Smooth muscle cell (in vitro differentiated cells): ENCODE measurements around the gene DLST. TPM values are rescaled to one million over a fixed set of nuclear protein-coding genes. Genes with fewer than 3 reads are reported as not detected.

ENCODE experiments used
- DNase-seq: peaks from one replicate; lab custom pipeline; 2025; ENCODE audit not compliant: unreplicated experiment; lab: John Stamatoyannopoulos, UW
- H2AFZ ChIP-seq: fragments of 200-600 bp; sonication (generic); 2 replicates; pipeline ENCODE4 v1.6.0; 2016; ENCODE audit warnings: antibody characterized with exemption, low read depth, mild to moderate bottlenecking
- H3F3A ChIP-seq: fragments of 200-600 bp; sonication (generic); 2 replicates; pipeline ENCODE4 v1.6.0; 2017; ENCODE audit warnings: antibody characterized with exemption, low read depth
- H3K27ac ChIP-seq: fragments of 200-600 bp; sonication (generic); 2 replicates; pipeline ENCODE4 v1.5.1; 2016; ENCODE audit warnings: low read depth, mild to moderate bottlenecking
- H3K27me3 ChIP-seq: fragments of 200-600 bp; sonication (generic); 2 replicates; pipeline ENCODE4 v1.6.1; 2016; ENCODE audit warnings: low read depth, mild to moderate bottlenecking
- H3K36me3 ChIP-seq: fragments of 200-600 bp; sonication (generic); 2 replicates; pipeline ENCODE4 v1.5.1; 2016; ENCODE audit warnings: low read depth
- H3K4me1 ChIP-seq: fragments of 200-600 bp; sonication (generic); 2 replicates; pipeline ENCODE4 v1.5.1; 2016; ENCODE audit warnings: low read depth
- H3K4me2 ChIP-seq: fragments of 200-600 bp; sonication (generic); 2 replicates; pipeline ENCODE4 v1.6.0; 2016; ENCODE audit warnings: mild to moderate bottlenecking
- H3K4me3 ChIP-seq: fragments of 200-600 bp; sonication (generic); 2 replicates; pipeline ENCODE4 v1.5.1; 2016; ENCODE audit warnings: mild to moderate bottlenecking
- H3K79me2 ChIP-seq: fragments of 200-600 bp; sonication (generic); 2 replicates; pipeline ENCODE4 v1.6.0; 2016; ENCODE audit warnings: low read depth, mild to moderate bottlenecking
- H3K9ac ChIP-seq: fragments of 200-600 bp; sonication (generic); 2 replicates; pipeline ENCODE4 v1.6.0; 2016; ENCODE audit warnings: low read depth
- H3K9me3 ChIP-seq: fragments of 200-600 bp; sonication (generic); replicated peaks from 2 replicates; pipeline ENCODE4 v1.5.1; 2016; ENCODE audit warnings: low read depth
- H4K20me1 ChIP-seq: fragments of 200-600 bp; sonication (generic); 2 replicates; pipeline ENCODE4 v1.6.0; 2016; ENCODE audit warnings: low read depth
- WGBS: methylation state at CpG from one replicate; pipeline ENCODE4 v1.1.7; 2016; ENCODE audit warnings: low lambda C conversion rate; 5-methylcytosine and 5-hydroxymethylcytosine counted together
- polyA plus RNA-seq: library from polyadenylated mRNA; unstranded; fragments of >200 nt; fragmentation: Nextera tagmentation; extraction: Ambion mirVana; gene quantifications from 2 replicates; pipeline ENCODE4 v1.2.1, GENCODE V29; 2016
- total RNA-seq: library from RNA; depleted of rRNA; stranded (reverse); fragments of >200 nt; gene quantifications from 2 replicates; pipeline ENCODE4 v1.2.3, GENCODE V29; 2014
- TF ChIP-seq, protein P1 (sequence below): fragments of 200-600 bp; sonication (generic); IDR thresholded peaks from 2 replicates; pipeline ENCODE4 v1.5.1; 2017; ENCODE audit warnings: borderline replicate concordance, mild to moderate bottlenecking, antibody characterized with exemption; ENCODE audit not compliant: insufficient read depth, poor library complexity, severe bottlenecking

DLST gene
- total and polyA plus RNA-seq, 2 experiments from 2014 or later: 4.9 to 46.9 TPM

DNA sequence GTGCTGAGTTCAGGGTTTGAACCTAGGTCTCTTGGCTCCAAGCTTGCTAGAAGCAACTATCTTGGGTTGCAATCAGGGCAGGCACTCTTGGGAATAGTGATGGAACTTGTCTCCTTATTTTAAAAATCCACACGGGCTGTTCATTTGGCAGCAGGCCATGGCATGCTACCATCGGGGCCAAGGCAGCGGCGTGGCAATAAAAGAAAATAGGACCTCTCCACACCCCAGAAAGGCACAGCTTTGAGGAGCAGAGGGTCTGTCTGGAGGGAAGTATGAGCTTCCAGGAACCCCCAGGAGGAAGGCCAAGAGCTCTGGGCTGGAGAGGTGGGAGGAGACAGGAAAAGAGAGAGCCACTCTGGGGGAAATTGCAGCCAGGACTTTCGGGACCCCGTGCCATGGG is 26.0 kb downstream of the DLST start:
- 95% methylated on average over 6 of the region's 6 CpGs for WGBS
- H3K27me3 ChIP-seq: no peaks in the 10 kb centered on the region
- H3K27ac ChIP-seq: no peak overlapping the region
- H2AFZ ChIP-seq: no peak overlapping the region
- H3K36me3 ChIP-seq: no peaks in the 10 kb centered on the region
- H3K79me2 ChIP-seq: no peaks in the 10 kb centered on the region
- DNase-seq: no peak
- H4K20me1 ChIP-seq: peaks cover 8% of the 10 kb centered on the region
- TF ChIP-seq, protein P1, sequence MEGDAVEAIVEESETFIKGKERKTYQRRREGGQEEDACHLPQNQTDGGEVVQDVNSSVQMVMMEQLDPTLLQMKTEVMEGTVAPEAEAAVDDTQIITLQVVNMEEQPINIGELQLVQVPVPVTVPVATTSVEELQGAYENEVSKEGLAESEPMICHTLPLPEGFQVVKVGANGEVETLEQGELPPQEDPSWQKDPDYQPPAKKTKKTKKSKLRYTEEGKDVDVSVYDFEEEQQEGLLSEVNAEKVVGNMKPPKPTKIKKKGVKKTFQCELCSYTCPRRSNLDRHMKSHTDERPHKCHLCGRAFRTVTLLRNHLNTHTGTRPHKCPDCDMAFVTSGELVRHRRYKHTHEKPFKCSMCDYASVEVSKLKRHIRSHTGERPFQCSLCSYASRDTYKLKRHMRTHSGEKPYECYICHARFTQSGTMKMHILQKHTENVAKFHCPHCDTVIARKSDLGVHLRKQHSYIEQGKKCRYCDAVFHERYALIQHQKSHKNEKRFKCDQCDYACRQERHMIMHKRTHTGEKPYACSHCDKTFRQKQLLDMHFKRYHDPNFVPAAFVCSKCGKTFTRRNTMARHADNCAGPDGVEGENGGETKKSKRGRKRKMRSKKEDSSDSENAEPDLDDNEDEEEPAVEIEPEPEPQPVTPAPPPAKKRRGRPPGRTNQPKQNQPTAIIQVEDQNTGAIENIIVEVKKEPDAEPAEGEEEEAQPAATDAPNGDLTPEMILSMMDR: no peak
- no peaks in the 10 kb centered on the region for H3K9me3 ChIP-seq
- H3K4me3 ChIP-seq: no peak overlapping the region
- peaks cover 9% of the 10 kb centered on the region for H3F3A ChIP-seq
- H3K4me1 ChIP-seq: no peaks in the 10 kb centered on the region
- H3K9ac ChIP-seq: no peak overlapping the region
- no peak overlapping the region for H3K4me2 ChIP-seq

DNA sequence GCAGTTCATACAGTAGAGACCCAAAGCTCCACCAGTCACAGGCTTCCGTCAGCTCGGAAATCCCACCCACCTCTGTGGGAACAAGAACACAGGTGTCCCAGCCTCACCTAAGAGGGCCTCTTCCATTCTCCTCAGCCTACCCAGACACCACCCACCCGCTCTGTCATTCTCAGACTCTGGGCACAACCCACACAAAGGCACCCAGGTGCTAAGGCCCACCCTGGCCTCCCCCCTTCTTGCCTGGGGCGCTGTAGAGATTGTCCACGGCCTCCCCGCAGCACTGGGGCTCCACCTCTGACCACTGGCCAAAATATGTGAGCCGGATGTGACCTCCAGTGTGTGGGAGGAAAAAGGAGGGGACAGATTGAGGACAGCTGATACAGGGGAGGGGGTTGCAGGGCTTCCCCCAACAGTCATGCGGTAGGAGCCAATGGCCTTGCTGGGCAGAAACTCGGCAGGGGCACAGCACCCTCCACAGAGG is 27.2 kb downstream of the DLST start:
- H3K9ac ChIP-seq: no peak overlapping the region
- 89% methylated on average over 9 of the region's 9 CpGs for WGBS
- no peaks in the 10 kb centered on the region for H3K36me3 ChIP-seq
- H3K79me2 ChIP-seq: no peaks in the 10 kb centered on the region
- no peak overlapping the region for H2AFZ ChIP-seq
- H3K27ac ChIP-seq: no peak overlapping the region
- no peak overlapping the region for H3K4me2 ChIP-seq
- no peaks in the 10 kb centered on the region for H3K9me3 ChIP-seq
- peaks cover 6% of the 10 kb centered on the region for H3F3A ChIP-seq
- H4K20me1 ChIP-seq: peaks cover 8% of the 10 kb centered on the region
- no peaks in the 10 kb centered on the region for H3K27me3 ChIP-seq
- no peak overlapping the region for H3K4me3 ChIP-seq
- H3K4me1 ChIP-seq: no peaks in the 10 kb centered on the region
- TF ChIP-seq, protein P1: no peak
- DNase-seq: no peak

DNA sequence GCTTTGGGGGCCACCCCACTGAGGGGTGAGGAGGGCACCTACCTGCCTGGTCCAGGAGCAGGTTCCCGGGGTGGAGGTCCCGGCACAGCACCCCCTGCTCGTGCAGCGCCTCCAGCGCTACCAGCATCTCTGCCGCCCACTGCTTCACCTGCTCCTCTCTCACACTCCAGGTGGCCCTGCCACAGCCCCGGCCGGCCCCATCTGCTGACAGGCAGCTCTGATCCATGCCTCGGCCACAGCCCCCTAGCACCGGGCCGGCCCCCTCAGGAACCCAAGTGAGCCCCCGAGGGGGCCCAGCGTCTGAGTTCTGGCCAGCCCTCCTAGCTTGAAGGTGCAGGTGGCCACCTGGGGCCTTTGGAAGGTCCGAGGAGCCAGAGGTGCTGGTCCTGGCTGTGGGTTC is 27.8 kb downstream of the DLST start:
- H3K36me3 ChIP-seq: no peaks in the 10 kb centered on the region
- no peak overlapping the region for H3K27ac ChIP-seq
- H4K20me1 ChIP-seq: peaks cover 8% of the 10 kb centered on the region
- H3K79me2 ChIP-seq: no peaks in the 10 kb centered on the region
- TF ChIP-seq, protein P1: no peak
- H3K4me2 ChIP-seq: no peak overlapping the region
- H3K9ac ChIP-seq: no peak overlapping the region
- no peak overlapping the region for H2AFZ ChIP-seq
- H3K9me3 ChIP-seq: no peaks in the 10 kb centered on the region
- H3K4me1 ChIP-seq: no peaks in the 10 kb centered on the region
- 93% methylated on average over 14 of the region's 14 CpGs for WGBS
- H3K27me3 ChIP-seq: no peaks in the 10 kb centered on the region
- H3F3A ChIP-seq: peaks cover under 1% of the 10 kb centered on the region
- no peak overlapping the region for H3K4me3 ChIP-seq
- no peak for DNase-seq

DNA sequence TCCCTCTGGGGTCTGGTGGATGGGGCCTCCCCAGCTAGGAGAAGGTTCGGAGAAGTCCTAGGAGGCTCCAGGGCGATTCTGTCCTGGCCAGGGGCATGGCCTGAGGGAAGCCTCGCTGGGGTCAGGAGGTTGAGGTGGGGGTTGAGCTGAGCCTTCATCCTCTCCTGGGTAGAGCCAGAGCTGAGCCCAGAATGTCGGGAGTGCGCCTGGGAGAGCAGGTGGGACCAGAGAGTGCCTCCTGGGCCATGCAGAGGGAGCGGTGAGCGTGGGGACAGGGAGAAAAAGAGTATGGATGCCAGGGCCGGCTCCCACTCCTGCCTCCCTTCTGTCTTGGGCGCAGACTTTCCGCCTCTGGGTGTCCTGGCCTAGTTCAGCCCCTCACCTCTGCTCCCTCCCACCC is 28.2 kb downstream of the DLST start:
- 93% methylated on average over 10 of the region's 10 CpGs for WGBS
- Histone ChIP-seq H3K36me3 (no peaks in the 10 kb centered on the region), H3K79me2 (no peaks in the 10 kb centered on the region), H3K27ac (no peak overlapping the region), H4K20me1 (peaks cover 8% of the 10 kb centered on the region), H3F3A (no peaks in the 10 kb centered on the region), H3K27me3 (no peaks in the 10 kb centered on the region), H3K4me2 (no peak overlapping the region), H3K4me1 (no peaks in the 10 kb centered on the region), H3K9me3 (no peaks in the 10 kb centered on the region), H3K4me3 (no peak overlapping the region), H2AFZ (no peak overlapping the region), H3K9ac (no peak overlapping the region)
- DNase-seq: no peak
- TF ChIP-seq, protein P1: no peak
